WTC11 (cell line): ENCODE results near the gene MRPL27. TPM values are rescaled to one million over a fixed set of nuclear protein-coding genes. Genes with fewer than 3 reads are reported as not detected.
A peak's percentile ranks its signal among the peaks of the same experiment; 100 is the strongest.

Source experiments
- ATAC-seq: fragments of 200-7000 bp; cut with Tn5 transposase; 2 replicates; pipeline ENCODE4 v1.10.0; 2021; ENCODE audit warnings: mild to moderate bottlenecking, moderate library complexity
- CTCF ChIA-PET: fragments of 300-600 bp; sonication (Branson Sonifier 250); formaldehyde crosslinking; loops from one replicate; lab custom pipeline; 2021; ENCODE audit warnings: antibody characterized with exemption; lab: Charles Lee
- POLR2A ChIA-PET: fragments of 350-600 bp; sonication (Branson Sonifier 250); formaldehyde crosslinking; loops from one replicate; lab custom pipeline; 2021; ENCODE audit warnings: antibody characterized with exemption; lab: Charles Lee
- DNase-seq: peaks from one replicate; pipeline ENCODE4 v3.0.0; 2021; ENCODE audit warnings: low spot score
- H3K27ac Mint-ChIP-seq: 2 replicates; pipeline ENCODE4 v1.8.0; 2021; ENCODE audit warnings: mixed read lengths
- H3K27me3 Mint-ChIP-seq: 2 replicates; pipeline ENCODE4 v1.8.0; 2021; ENCODE audit warnings: low read depth, mild to moderate bottlenecking, moderate library complexity, mixed read lengths
- H3K36me3 Mint-ChIP-seq: 2 replicates; pipeline ENCODE4 v1.8.0; 2021; ENCODE audit warnings: mixed read lengths
- H3K4me1 Mint-ChIP-seq: 2 replicates; pipeline ENCODE4 v1.8.0; 2022; ENCODE audit warnings: mixed read lengths
- H3K4me3 Mint-ChIP-seq: 2 replicates; pipeline ENCODE4 v1.8.0; 2021; ENCODE audit warnings: mild to moderate bottlenecking, moderate library complexity, mixed read lengths
- H3K9me3 Mint-ChIP-seq: 2 replicates; pipeline ENCODE4 v1.8.0; 2021; ENCODE audit warnings: mixed read lengths
- ATF1 ChIP-seq: sonication (generic); formaldehyde crosslinking; IDR thresholded peaks from 2 replicates; pipeline ENCODE4 v1.8.1; 2023; ENCODE audit warnings: mild to moderate bottlenecking, moderate library complexity, missing genetic modification reagents
- ATF2 ChIP-seq: sonication (generic); formaldehyde crosslinking; IDR thresholded peaks from 2 replicates; pipeline ENCODE4 v1.8.1; 2022; ENCODE audit warnings: low read depth, missing genetic modification reagents, borderline replicate concordance
- CDX4 ChIP-seq: fragments of 250-450 bp; sonication (Bioruptor Pico); IDR thresholded peaks from 2 replicates; pipeline ENCODE4 v1.9.0; 2021; ENCODE audit warnings: moderate library complexity, mild to moderate bottlenecking, inconsistent platforms, borderline replicate concordance
- E2F4 ChIP-seq: sonication (generic); formaldehyde crosslinking; IDR thresholded peaks from 2 replicates; pipeline ENCODE4 v1.8.1; 2022; ENCODE audit warnings: low read depth, mild to moderate bottlenecking, moderate library complexity, missing genetic modification reagents, borderline replicate concordance
- FOXP4 ChIP-seq: sonication (generic); formaldehyde crosslinking; IDR thresholded peaks from 2 replicates; pipeline ENCODE4 v1.8.0; 2022; ENCODE audit warnings: mild to moderate bottlenecking, missing genetic modification reagents
- GRHL2 ChIP-seq: fragments of 250-450 bp; sonication (Bioruptor Pico); IDR thresholded peaks from 2 replicates; pipeline ENCODE4 v1.8.0; 2022; ENCODE audit warnings: mild to moderate bottlenecking, moderate library complexity; ENCODE audit not compliant: insufficient replicate concordance, severe bottlenecking
- NR2C2 ChIP-seq: sonication (generic); formaldehyde crosslinking; IDR thresholded peaks from 2 replicates; pipeline ENCODE4 v1.8.0; 2022; ENCODE audit warnings: mild to moderate bottlenecking, missing genetic modification reagents
- PRDM15 ChIP-seq: sonication (generic); formaldehyde crosslinking; IDR thresholded peaks from 2 replicates; pipeline ENCODE4 v1.8.0; 2022; ENCODE audit warnings: missing genetic modification reagents
- RELA ChIP-seq: sonication (generic); formaldehyde crosslinking; IDR thresholded peaks from 2 replicates; pipeline ENCODE4 v1.8.1; 2022; ENCODE audit warnings: missing genetic modification reagents, mild to moderate bottlenecking, borderline replicate concordance
- SMAD3 ChIP-seq: sonication (generic); formaldehyde crosslinking; IDR thresholded peaks from 2 replicates; pipeline ENCODE4 v1.8.0; 2022; ENCODE audit warnings: missing genetic modification reagents, mild to moderate bottlenecking, borderline replicate concordance
- TEAD1 ChIP-seq: sonication (generic); formaldehyde crosslinking; IDR thresholded peaks from 2 replicates; pipeline ENCODE4 v1.8.0; 2022; ENCODE audit warnings: mild to moderate bottlenecking, missing genetic modification reagents
- ZBTB43 ChIP-seq: sonication (generic); formaldehyde crosslinking; IDR thresholded peaks from 2 replicates; pipeline ENCODE4 v1.8.1; 2023; ENCODE audit warnings: mild to moderate bottlenecking, missing genetic modification reagents
- ZNF512 ChIP-seq: sonication (generic); formaldehyde crosslinking; IDR thresholded peaks from 2 replicates; pipeline ENCODE4 v1.8.1; 2022; ENCODE audit warnings: missing genetic modification reagents, borderline replicate concordance
- ZNF532 ChIP-seq: fragments of 250-450 bp; sonication (Bioruptor Pico); IDR thresholded peaks from 2 replicates; pipeline ENCODE4 v1.9.0; 2021; ENCODE audit warnings: mild to moderate bottlenecking, borderline replicate concordance
- ZNF671 ChIP-seq: fragments of 250-450 bp; sonication (Bioruptor Pico); IDR thresholded peaks from 2 replicates; pipeline ENCODE4 v1.8.0; 2021; ENCODE audit warnings: mild to moderate bottlenecking
- total RNA-seq: library from RNA; stranded (reverse); gene quantifications from 3 replicates; pipeline ENCODE4 v1.2.3, GENCODE V29; 2021

Gene MRPL27
- total RNA-seq, 1 experiment from 2014 or later, result 80.5 TPM

GRCh38 chr17:50397111-50397918 lies 24.3 kb upstream of the MRPL27 start, which contains the start of gene LRRC59 (continued):
- TF ChIP-seq PRDM15 (CRISPR knock-in tag), result no peak
- TF ChIP-seq NR2C2, result 0 out of 2 replicates have a peak, but pooled peaks have one; percentile 56
- no peak for TF ChIP-seq GRHL2 (CRISPR knock-in tag)
- TF ChIP-seq ZBTB43 (CRISPR knock-in tag), result peak; percentile 91; the same call in 1 of the 2 replicates
- TF ChIP-seq CDX4, result no peak
- TF ChIP-seq FOXP4 (CRISPR knock-in tag), result peak; percentile 96
- TF ChIP-seq E2F4 (CRISPR knock-in tag), result no peak
- TF ChIP-seq ZNF512 (CRISPR knock-in tag), result no peak
- no peak for TF ChIP-seq ZNF671 (CRISPR knock-in tag)
- TF ChIP-seq RELA (CRISPR knock-in tag), result no peak

- H3K4me1 Mint-ChIP-seq, result peaks cover 10% of the 10 kb centered on the region
- POLR2A ChIA-PET, result interaction anchor here (0.9 to 1.8 kb wide), 6 partner anchors 30 to 227 kb away, joined by 3 to 6 read pairs (median 3); partner anchors contain the start of gene ACSF2
- CTCF ChIA-PET, result interaction anchor here (0.6 to 4.0 kb wide), 71 partner anchors 8 to 387 kb away, joined by 3 to 108 read pairs (median 6); partner anchors contain the start of genes ACSF2, CACNA1G, CHAD and EME1
- H3K27ac Mint-ChIP-seq, result peak overlapping the region; percentile 91; the same call in 1 of the 2 replicates
- 0 out of 2 replicates have a peak, but pooled peaks have one; percentile 14 for ATAC-seq
- peaks cover 7% of the 10 kb centered on the region for H3K27me3 Mint-ChIP-seq
- H3K9me3 Mint-ChIP-seq, result peaks cover 20% of the 10 kb centered on the region
- peaks cover 46% of the 10 kb centered on the region for H3K36me3 Mint-ChIP-seq
- H3K4me3 Mint-ChIP-seq, result peak overlapping the region; percentile 93
- no peak for DNase-seq
- TF ChIP-seq SMAD3 (CRISPR knock-in tag) (no peak), ATF2 (CRISPR knock-in tag) (no peak), ATF1 (no peak), TEAD1 (CRISPR knock-in tag) (no peak), ZNF532 (no peak)
Measured at GRCh38 chr17:50396261-50397110, 23.5 kb upstream of the MRPL27 start.
